DMS79 (cell line): ENCODE results near the gene TMEM215.
"Not testable (repeated sequence)": the region's sequence is repeated elsewhere in the genome, so short reads cannot be mapped to it uniquely, and the experiment has no call there.

ENCODE experiments used
- DNase-seq: peaks from one replicate; lab custom pipeline; 2025; lab: John Stamatoyannopoulos, UW

TMEM215 gene

GRCh38 chr9:32783168-32783891, at the start of gene TMEM215:
TSS of gene TMEM215 (plus strand) at chr9:32783540. CDS start at chr9:32784184, 644 bp downstream.
- no peak for DNase-seq

- DNase-seq, result no peak
These were observed 47.9 kb upstream of the TMEM215 start for GRCh38 chr9:32735476-32735875.

- DNase-seq, result no peak
These were observed 46.0 kb upstream of the TMEM215 start for GRCh38 chr9:32737378-32737777.

- no peak for DNase-seq
These were observed 44.7 kb upstream of the TMEM215 start for GRCh38 chr9:32738501-32739172.

- no peak for DNase-seq
These were observed 41.6 kb upstream of the TMEM215 start for GRCh38 chr9:32741706-32742105.

- no peak for DNase-seq
These were observed 41.0 kb upstream of the TMEM215 start for GRCh38 chr9:32742296-32742695.

GRCh38 chr9:32748013-32748412, 35.3 kb upstream of the TMEM215 start:
- DNase-seq, result no peak

GRCh38 chr9:32755730-32756129, 27.6 kb upstream of the TMEM215 start:
- no peak for DNase-seq

- DNase-seq, result no peak
These were observed 19.2 kb upstream of the TMEM215 start for GRCh38 chr9:32764139-32764538.

GRCh38 chr9:32775283-32775682, 8.1 kb upstream of the TMEM215 start:
- DNase-seq, result no peak

GRCh38 chr9:32776201-32776600, 7.1 kb upstream of the TMEM215 start:
- DNase-seq, result no peak

GRCh38 chr9:32782476-32783167, 718 bp upstream of the TMEM215 start:
- no peak for DNase-seq

GRCh38 chr9:32787816-32788215, 4.5 kb downstream of the TMEM215 start:
- no peak for DNase-seq

GRCh38 chr9:32796015-32796414, 12.7 kb downstream of the TMEM215 start:
- DNase-seq, result not testable (repeated sequence)

GRCh38 chr9:32801530-32801929, 18.2 kb downstream of the TMEM215 start:
- DNase-seq, result no peak

- no peak for DNase-seq
These were observed 23.9 kb downstream of the TMEM215 start for GRCh38 chr9:32807217-32807616.

- no peak for DNase-seq
These were observed 27.9 kb downstream of the TMEM215 start for GRCh38 chr9:32811246-32811645.

GRCh38 chr9:32820322-32820721, 37.0 kb downstream of the TMEM215 start:
- DNase-seq, result no peak

GRCh38 chr9:32823101-32823500, 39.8 kb downstream of the TMEM215 start:
- DNase-seq, result no peak

- DNase-seq, result no peak
These were observed 40.2 kb downstream of the TMEM215 start for GRCh38 chr9:32823551-32823950.

- DNase-seq, result no peak
These were observed 41.9 kb downstream of the TMEM215 start for GRCh38 chr9:32825203-32825602.

- DNase-seq, result no peak
These were observed 45.5 kb downstream of the TMEM215 start for GRCh38 chr9:32828861-32829260.

GRCh38 chr9:32832346-32832745, 49.0 kb downstream of the TMEM215 start:
- no peak for DNase-seq
